ENCODE results near the gene LGR4.

Gene LGR4

GRCh38 chr11:27496461-27496860 lies 23.9 kb upstream of the LGR4 start:
- Histone ChIP-seq H3K4me3 (ENCODE audit: low read depth in 1 of 2, low read length in 1 of 2) (no peak overlapping the region), H3K4me1 (ENCODE audit: control insufficient read depth in 1 of 2, insufficient read depth in 1 of 2, low read depth in 1 of 2, low read length in 1 of 2) (no peaks in the 10 kb centered on the region), H3K27ac (no peak overlapping the region), H3K27me3 (no peaks in the 10 kb centered on the region), H3K36me3 (peaks cover 51% of the 10 kb centered on the region), H3K9me3 (no peaks in the 10 kb centered on the region)
- no peak for TF ChIP-seq CTCF (IDR thresholded peaks at IDR 0.05)

DNA sequence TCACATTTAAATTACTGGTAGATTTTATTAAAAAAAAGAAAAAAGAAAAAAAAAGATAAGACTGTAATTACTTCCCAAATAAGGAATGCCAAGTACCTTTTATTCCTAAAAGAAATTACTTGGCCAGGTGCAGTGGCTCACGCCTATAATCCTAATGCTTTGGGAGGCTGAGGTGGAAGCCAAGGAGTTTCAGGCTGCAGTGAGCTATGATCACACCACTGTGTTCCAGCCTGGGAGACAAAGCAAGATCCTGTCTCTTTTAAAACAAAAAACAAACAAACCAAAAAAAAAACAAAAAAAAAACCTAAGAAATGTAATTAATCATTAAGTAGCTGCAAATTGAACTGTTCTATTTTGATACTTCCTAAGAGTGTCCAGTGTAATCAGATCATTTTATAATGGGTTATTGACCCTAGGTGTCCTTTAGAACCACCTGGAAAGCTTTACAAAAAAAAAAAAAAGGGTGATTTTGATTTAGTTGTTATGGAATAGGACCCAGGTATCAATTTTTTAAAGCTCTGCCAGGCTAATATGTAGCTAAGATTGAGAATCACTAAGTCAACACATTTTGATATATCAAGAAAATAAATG lies 23.2 kb upstream of the LGR4 start:
- H3K27ac ChIP-seq: no peak overlapping the region
- no peak for TF ChIP-seq CTCF (IDR thresholded peaks at IDR 0.05)
- H3K4me3 ChIP-seq (ENCODE audit: low read depth in 1 of 2, low read length in 1 of 2): no peak overlapping the region
- H3K36me3 ChIP-seq: peaks cover 51% of the 10 kb centered on the region
- H3K4me1 ChIP-seq (ENCODE audit: control insufficient read depth in 1 of 2, insufficient read depth in 1 of 2, low read depth in 1 of 2, low read length in 1 of 2): no peaks in the 10 kb centered on the region
- H3K27me3 ChIP-seq: no peaks in the 10 kb centered on the region
- H3K9me3 ChIP-seq: no peaks in the 10 kb centered on the region

DNA sequence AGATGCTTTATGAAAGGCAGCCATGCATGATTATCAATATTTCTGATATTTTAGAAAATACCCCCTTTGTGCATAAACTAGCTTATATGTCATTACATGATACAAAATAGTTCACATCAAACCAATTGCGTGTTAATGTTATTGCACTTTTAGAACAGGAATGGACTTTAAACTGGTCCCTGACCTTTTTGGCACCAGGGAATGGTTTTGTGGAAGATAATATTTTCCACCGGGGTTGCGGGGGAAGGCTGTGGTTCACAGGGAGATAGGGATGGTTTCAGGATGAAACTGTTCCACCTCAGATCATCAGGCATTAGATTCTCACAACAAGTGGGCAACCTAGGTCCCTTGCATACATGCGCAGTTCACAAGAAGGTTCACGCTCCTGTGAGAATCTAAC lies 16.5 kb upstream of the LGR4 start:
- H3K27ac ChIP-seq: no peak overlapping the region
- H3K27me3 ChIP-seq: no peaks in the 10 kb centered on the region
- H3K9me3 ChIP-seq: no peaks in the 10 kb centered on the region
- H3K36me3 ChIP-seq: peaks cover 36% of the 10 kb centered on the region
- H3K4me1 ChIP-seq (ENCODE audit: control insufficient read depth in 1 of 2, insufficient read depth in 1 of 2, low read depth in 1 of 2, low read length in 1 of 2): no peaks in the 10 kb centered on the region
- H3K4me3 ChIP-seq (ENCODE audit: low read depth in 1 of 2, low read length in 1 of 2): no peak overlapping the region
- TF ChIP-seq CTCF (IDR thresholded peaks at IDR 0.05): no peak

DNA sequence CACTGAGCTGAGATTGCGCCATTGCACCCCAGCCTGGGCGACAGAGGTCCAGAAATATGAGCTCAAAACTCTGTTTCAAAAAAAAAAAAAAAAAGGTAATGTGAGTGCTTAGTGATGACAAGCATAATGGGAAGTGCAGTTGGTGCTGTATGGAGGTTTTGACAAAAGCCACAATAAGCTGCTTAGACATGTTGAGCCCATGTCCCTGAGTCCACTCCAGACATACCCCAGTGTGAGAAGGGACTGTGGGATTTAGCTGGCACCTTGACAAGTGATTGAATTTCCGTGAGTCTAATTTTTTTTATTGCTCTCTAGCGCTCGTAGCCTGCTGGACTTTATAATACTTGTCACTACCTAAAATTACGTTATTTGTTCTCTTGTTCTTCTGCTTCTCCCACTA lies 15.1 kb upstream of the LGR4 start:
- Histone ChIP-seq H3K27ac (no peak overlapping the region), H3K9me3 (no peaks in the 10 kb centered on the region), H3K36me3 (peaks cover 29% of the 10 kb centered on the region), H3K4me3 (ENCODE audit: low read depth in 1 of 2, low read length in 1 of 2) (no peak overlapping the region), H3K27me3 (no peaks in the 10 kb centered on the region), H3K4me1 (ENCODE audit: control insufficient read depth in 1 of 2, insufficient read depth in 1 of 2, low read depth in 1 of 2, low read length in 1 of 2) (no peaks in the 10 kb centered on the region)
- no peak for TF ChIP-seq CTCF (IDR thresholded peaks at IDR 0.05)

DNA sequence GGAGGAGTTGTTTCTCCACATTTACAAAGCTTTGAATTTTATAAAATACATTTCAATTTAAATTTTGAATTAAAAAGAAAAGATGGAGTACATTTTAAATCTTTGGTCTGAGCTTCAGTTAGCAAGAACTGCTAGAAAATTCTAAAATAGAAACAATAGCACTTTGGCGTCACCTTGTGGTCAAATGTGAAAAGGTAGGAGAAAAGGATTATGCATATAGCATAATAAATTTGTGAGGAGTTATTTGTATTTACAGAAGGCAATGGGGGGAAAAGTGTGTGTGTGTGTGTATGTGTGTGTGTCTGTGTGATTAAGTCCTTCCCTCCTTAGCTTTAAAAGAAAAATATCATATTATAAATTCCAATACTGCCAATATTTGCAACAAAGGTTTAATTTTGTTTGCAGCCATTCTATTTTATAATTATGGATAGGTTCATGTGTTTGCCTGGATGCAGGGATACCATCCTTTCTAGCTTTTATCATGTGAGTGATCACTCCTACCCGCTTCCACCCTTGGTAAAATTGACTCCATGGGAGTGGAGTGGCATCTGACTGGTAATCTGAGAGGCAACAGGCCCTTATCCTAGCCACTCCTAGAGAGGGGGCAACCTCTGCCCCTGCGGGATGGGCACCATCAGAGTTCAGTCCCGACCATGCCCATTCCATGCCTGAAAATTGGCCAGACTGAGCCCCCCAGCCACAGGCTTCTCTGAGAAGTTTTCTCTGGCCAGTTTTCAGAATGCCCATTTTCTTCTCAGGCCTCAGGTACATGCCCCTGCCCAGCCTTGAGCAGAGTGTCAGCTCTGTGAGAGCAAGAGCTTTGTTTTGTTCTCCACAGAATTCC lies 13.6 kb upstream of the LGR4 start:
- TF ChIP-seq CTCF (IDR thresholded peaks at IDR 0.05): no peak
- no peaks in the 10 kb centered on the region for H3K9me3 ChIP-seq
- H3K4me1 ChIP-seq (ENCODE audit: control insufficient read depth in 1 of 2, insufficient read depth in 1 of 2, low read depth in 1 of 2, low read length in 1 of 2): no peaks in the 10 kb centered on the region
- H3K4me3 ChIP-seq (ENCODE audit: low read depth in 1 of 2, low read length in 1 of 2): no peak overlapping the region
- no peak overlapping the region for H3K27ac ChIP-seq
- no peaks in the 10 kb centered on the region for H3K27me3 ChIP-seq
- H3K36me3 ChIP-seq: peaks cover 17% of the 10 kb centered on the region

Data from neutrophil (primary cell).